Measurements from ENCODE around the gene ID4.

GRCh38 chr6:19844689-19845088 lies 7.5 kb downstream of the ID4 start:
- TF ChIP-seq EZH2 (IDR thresholded peaks at IDR 0.05; ENCODE audit: low read depth, low read length, severe bottlenecking) (no peak), CEBPB (IDR thresholded peaks at IDR 0.05; ENCODE audit: low read depth, low read length) (no peak), CTCF (IDR thresholded peaks at IDR 0.05; ENCODE audit: control extremely low read depth in 1 of 3, insufficient read depth in 1 of 3, low read depth in 1 of 3, low read length in 3 of 3) (no peak), MAX (IDR thresholded peaks at IDR 0.05) (no peak), FOSL1 (IDR thresholded peaks at IDR 0.05; ENCODE audit: insufficient read depth, low read depth, low read length) (no peak), GABPA (IDR thresholded peaks at IDR 0.05; ENCODE audit: borderline replicate concordance, insufficient read depth, low read length) (no peak), MAFK (IDR thresholded peaks at IDR 0.05; ENCODE audit: low read depth, low read length) (no peak), TEAD4 (IDR thresholded peaks at IDR 0.05; ENCODE audit: low read depth, low read length) (no peak), CHD1 (IDR thresholded peaks at IDR 0.05; ENCODE audit: low read depth, low read length) (no peak), POLR2A (IDR thresholded peaks at IDR 0.05; ENCODE audit: control extremely low read depth in 1 of 2, low read depth in 2 of 2, low read length in 2 of 2) (no peak), EP300 (IDR thresholded peaks at IDR 0.05; ENCODE audit: borderline replicate concordance in 1 of 2, low read depth in 2 of 2, low read length in 2 of 2) (no peak), RAD21 (IDR thresholded peaks at IDR 0.05 in 1 of 2, conservative IDR thresholded peaks at IDR 0.05 in 1 of 2; ENCODE audit: low read depth in 2 of 2, low read length in 2 of 2) (no peak), CHD2 (IDR thresholded peaks at IDR 0.05; ENCODE audit: low read length) (no peak), BACH1 (IDR thresholded peaks at IDR 0.05; ENCODE audit: low read length) (no peak)

Measured in H1 (cell line).